Measurements from ENCODE around the gene LGR5.

DNA sequence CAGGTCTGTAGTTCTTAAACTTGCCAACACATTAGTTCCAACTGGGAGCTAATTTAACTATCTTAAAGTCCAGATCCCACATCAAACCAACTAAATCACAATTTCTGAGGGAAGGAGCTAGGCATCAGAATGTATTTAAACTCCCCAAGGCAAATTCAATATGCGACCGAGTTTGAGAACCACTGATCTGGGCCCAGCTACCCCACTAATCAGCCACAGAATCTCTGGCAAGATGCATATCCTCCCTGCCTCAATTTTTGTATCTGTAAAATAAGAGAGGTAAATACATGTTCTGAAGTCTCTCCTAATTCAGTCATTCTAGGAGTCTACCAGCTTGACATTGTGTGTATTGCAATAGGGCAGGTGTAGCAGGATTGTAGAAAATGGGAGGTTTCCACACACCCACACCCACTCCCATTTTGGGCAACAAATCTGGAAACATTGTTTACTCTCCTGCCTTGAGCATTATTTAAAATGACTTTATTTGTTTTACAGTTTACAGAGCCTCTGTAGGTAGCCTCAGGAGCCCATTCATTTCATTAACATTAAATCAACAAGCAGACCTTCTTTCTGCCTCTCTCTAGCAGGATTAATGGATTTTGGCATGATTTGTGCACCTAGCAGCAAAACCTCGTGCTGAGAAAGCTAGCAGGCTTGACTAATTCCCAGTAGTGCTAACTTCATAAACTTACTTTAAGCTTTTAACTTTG lies 15.6 kb downstream of the LGR5 start:
- TF ChIP-seq, protein P1, sequence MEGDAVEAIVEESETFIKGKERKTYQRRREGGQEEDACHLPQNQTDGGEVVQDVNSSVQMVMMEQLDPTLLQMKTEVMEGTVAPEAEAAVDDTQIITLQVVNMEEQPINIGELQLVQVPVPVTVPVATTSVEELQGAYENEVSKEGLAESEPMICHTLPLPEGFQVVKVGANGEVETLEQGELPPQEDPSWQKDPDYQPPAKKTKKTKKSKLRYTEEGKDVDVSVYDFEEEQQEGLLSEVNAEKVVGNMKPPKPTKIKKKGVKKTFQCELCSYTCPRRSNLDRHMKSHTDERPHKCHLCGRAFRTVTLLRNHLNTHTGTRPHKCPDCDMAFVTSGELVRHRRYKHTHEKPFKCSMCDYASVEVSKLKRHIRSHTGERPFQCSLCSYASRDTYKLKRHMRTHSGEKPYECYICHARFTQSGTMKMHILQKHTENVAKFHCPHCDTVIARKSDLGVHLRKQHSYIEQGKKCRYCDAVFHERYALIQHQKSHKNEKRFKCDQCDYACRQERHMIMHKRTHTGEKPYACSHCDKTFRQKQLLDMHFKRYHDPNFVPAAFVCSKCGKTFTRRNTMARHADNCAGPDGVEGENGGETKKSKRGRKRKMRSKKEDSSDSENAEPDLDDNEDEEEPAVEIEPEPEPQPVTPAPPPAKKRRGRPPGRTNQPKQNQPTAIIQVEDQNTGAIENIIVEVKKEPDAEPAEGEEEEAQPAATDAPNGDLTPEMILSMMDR (IDR thresholded peaks at IDR 0.05), result no peak
- TF ChIP-seq POLR2A (IDR thresholded peaks at IDR 0.05), result no peak
